ENCODE data around the gene SLC43A2.

GRCh38 chr17:1519678-1520077 is 109.0 kb downstream of the SLC43A2 start:
- TF ChIP-seq, protein P1, sequence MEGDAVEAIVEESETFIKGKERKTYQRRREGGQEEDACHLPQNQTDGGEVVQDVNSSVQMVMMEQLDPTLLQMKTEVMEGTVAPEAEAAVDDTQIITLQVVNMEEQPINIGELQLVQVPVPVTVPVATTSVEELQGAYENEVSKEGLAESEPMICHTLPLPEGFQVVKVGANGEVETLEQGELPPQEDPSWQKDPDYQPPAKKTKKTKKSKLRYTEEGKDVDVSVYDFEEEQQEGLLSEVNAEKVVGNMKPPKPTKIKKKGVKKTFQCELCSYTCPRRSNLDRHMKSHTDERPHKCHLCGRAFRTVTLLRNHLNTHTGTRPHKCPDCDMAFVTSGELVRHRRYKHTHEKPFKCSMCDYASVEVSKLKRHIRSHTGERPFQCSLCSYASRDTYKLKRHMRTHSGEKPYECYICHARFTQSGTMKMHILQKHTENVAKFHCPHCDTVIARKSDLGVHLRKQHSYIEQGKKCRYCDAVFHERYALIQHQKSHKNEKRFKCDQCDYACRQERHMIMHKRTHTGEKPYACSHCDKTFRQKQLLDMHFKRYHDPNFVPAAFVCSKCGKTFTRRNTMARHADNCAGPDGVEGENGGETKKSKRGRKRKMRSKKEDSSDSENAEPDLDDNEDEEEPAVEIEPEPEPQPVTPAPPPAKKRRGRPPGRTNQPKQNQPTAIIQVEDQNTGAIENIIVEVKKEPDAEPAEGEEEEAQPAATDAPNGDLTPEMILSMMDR (IDR thresholded peaks at IDR 0.05) = no peak
- no peak for TF ChIP-seq EP300 (IDR thresholded peaks at IDR 0.05)
- no peak for TF ChIP-seq POLR2A (IDR thresholded peaks at IDR 0.05)
- TF ChIP-seq POLR2AphosphoS5 (IDR thresholded peaks at IDR 0.05) = no peak

Data from sigmoid colon (tissue), 4 donors.